GM21717 (cell line): Measurements from ENCODE around the gene SLAMF8.
A peak's percentile ranks its signal among the peaks of the same experiment; 100 is the strongest.

ENCODE experiments used
- ATAC-seq: cut with Tn5 transposase; IDR thresholded peaks from one replicate; pipeline ENCODE4 v1.9.1; 2021; ENCODE audit warnings: mild to moderate bottlenecking, moderate library complexity; ENCODE audit not compliant: unreplicated experiment

SLAMF8 gene

DNA sequence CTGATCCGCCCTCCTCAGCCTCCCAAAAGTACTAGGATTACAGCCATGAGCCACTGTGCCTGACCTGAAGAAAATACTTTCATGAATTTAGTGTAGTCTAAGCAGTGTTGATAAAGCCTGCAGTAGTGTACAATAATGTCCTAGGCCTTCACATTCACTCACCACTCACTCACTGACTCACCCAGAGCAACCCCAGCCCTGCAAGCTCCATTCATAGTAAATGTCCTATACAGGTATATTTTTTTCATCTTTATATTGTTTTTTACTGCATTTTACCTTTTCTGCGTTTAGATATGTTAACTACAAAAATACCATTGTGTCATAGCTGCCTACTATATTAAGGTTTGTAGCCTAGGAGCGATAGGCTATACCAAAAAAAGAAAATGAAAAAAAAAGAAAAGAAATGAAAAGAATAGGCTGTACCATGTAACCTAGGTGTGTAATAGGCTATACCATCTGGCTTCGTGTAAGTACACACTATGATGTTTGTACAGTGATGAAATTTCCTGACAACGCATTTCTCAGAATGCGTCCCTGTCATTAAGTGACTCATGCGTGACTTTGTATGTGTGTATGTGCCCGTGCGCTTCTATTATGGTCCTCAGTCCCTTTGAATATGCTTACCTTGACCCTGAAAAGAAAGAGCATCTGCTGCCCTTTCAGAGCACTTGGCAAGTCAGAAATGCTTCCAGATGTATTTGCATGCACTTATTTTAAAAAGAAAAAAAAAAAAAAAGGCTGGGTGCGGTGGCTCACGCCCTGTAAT is 9.2 kb upstream of the SLAMF8 start:
- ATAC-seq: no peak

DNA sequence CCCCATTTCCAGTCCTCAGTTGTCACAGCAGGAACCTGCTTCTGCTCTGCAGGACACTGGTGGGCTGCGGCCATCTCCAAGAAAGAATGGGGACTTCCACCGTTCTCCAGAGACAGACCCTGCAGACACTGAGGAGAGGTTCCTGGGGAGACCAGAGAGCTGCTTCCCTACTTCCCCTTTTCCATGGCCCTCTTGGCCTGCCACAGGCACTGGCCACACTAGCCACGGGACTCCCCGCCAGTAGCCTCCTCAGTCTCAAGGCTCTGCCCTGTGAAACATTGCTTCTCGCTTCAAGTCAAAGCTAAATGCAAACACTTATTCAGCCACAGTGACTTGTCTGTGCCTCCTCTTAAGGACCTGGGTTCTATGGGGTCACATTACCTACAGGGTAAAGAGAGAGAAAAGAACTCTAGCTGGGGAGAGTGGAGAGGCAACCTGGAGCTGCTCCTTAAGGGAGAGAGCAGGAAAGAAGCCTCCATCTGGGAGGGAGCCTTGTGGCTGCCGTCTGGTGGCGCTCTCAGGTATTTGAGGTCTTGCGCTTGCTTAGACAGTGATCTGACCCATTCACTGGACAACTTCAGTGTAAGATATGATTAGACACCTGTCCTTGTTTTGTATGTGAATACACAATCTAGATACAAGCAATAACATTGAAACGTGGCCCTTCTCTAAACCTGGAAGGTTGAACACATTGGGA is 5.4 kb upstream of the SLAMF8 start:
- ATAC-seq: no peak

DNA sequence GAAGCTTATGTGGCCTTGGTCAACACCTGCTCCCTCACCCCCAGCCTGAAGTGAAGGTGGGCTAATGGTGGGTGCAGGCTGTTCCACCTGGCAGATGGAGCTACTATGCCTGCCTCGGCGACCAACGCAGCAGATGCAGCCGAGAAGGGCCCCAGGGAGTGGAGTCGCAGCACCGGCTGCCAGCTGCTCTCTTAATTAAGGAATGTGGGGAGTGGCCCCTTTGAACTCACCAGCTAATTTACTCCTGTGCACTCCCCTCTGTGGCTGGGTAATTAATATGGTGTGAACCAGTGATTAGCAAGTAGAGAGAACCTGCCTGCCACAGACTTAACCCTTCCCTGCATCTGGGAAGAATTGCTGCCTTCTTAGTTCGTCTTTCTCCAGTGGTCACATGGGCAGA is 3.3 kb upstream of the SLAMF8 start:
- ATAC-seq: no peak

DNA sequence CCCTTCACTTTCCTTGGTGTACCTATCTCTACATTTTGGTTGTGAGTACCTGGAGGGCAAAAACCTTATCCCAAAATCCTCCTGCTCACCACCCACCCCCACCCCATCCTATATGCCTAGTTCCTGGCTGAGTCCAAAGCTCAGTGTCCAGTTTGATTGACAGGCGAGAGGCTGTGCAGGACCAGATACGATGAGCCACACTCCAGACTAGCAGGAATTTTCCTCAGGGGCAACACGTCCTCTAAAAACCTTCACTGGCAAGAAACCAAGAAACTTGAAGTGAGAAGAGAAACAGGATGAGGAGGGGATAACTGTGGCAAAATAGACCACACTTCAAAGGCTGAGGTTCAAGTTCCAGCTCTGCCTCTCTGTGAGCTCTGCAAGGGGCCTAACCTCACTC is 1.1 kb upstream of the SLAMF8 start:
- ATAC-seq: no peak

DNA sequence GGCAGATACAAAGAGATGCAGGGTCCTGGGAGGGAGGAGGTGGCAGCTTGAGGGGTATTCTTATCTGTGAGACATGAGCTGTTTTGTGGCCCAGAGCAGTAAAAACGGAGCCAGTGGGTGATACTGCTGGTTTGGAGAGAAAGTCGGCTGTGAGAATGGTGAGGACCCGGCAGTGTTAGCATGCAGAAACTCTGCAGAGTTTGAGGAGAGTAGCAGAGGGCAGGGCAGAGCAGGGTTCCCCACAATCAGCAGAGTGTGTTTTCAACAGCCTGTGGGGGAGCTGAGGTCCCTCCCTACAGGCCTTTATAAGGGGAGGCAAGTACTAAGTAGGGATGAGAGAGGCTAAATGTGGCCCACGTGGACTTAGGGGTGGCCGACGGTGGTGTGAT is 423 bp downstream of the SLAMF8 start:
- ATAC-seq: no peak

DNA sequence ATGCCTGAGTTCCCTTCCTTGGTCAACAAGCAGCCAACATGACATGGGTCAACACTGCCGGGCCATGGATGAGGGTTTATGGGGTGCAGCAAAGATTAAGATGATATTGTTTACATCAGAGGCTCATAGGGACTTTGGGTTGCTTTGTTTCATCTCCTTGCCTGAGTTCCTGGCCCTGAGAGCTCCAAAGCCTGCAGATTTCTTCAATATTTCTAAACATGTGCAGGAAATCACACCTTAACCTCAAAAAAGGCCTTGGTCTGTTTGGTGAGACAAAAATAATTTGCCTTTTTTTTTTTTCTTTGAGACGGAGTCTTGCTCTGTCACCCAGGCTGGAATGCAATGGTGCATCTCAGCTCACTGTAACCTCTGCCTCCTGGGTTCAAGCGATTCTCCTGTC is 876 bp downstream of the SLAMF8 start:
- no peak for ATAC-seq

DNA sequence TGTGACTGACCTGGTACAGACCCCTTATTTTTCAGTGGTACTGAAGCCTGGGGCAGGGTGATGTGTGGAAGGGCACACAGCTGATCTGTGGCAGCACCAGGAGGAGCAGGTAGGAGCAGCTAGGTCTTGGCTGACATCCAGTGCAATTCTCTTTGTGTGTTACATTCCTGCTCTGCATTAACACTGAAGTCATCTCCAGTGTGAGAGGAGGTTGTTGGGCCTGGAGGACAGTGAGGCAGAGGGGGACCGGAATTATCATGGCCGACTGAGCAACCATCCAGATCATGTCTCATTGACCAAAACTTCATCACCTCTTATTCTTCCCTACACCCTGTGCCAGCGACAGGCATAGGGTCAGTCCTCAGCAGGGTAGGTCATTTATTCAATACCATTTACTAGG is 1.5 kb downstream of the SLAMF8 start:
- no peak for ATAC-seq

DNA sequence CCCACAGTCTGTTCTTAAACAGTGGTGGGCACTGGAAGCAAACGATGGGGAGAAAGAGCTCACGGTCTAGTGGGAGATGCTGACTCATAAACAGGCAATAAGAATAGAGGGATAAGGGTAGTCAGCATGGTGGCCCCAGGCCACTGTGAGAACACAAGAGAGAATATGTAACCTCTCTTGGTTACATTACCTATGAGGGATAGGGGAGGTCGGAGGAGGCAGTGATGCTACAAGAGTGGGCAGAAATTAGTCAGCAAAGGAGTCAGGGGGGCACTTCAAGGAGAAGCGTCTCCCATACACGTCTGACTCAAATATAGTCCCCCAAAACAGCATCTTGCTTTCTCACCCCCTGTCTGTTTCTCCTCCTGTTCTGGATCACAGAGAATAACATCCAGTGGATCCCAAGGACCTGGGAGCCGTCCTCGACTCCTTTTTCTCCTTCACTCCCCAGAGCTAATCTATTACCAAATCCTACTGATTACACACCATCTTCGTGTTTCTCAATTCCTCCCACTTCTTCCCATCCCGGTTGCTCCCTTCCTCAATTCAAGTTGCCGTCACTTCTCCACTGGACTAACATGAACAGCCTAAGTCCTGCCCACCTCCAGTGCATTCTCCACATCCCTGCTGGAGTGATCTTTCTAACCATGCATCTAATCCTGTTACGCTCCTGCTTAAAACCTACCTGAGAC is 2.1 kb downstream of the SLAMF8 start:
- ATAC-seq: no peak

DNA sequence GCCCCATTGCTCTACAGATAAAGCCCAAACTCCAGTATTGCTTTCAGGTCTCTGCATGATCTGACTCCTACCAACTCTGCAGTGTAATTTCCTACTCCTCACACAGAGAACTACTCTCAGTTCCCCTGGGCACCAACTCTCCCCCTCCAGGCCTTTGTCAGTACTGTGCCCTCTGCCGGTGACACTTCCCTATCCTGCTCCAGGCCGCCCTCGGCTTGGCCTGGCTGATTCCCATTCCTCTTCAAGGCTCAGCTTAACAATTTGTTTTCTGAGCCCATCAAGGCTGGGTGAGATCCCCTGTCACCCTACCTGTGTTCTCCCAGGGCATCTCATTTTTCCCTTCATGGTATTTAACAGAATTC is 2.6 kb downstream of the SLAMF8 start:
- peak; percentile 83 for ATAC-seq

DNA sequence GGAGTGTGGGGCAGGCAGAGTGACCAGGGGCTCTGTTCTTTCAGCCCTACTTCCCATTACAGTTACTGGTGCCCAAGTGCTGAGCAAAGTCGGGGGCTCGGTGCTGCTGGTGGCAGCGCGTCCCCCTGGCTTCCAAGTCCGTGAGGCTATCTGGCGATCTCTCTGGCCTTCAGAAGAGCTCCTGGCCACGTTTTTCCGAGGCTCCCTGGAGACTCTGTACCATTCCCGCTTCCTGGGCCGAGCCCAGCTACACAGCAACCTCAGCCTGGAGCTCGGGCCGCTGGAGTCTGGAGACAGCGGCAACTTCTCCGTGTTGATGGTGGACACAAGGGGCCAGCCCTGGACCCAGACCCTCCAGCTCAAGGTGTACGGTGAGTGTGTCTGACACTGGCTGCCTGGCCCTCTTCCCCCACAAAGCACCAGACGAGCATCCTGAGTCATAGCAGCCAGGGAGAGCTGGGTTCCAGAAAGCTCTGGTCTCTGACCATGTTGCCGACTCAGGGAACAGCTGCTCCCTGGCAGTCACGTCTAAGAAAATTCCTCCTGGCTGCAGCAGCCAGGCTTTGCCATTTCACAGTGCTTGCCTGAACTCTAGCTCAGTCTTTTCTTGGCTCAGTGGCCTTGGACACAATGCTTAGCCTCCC is 3.3 kb downstream of the SLAMF8 start:
- no peak for ATAC-seq

DNA sequence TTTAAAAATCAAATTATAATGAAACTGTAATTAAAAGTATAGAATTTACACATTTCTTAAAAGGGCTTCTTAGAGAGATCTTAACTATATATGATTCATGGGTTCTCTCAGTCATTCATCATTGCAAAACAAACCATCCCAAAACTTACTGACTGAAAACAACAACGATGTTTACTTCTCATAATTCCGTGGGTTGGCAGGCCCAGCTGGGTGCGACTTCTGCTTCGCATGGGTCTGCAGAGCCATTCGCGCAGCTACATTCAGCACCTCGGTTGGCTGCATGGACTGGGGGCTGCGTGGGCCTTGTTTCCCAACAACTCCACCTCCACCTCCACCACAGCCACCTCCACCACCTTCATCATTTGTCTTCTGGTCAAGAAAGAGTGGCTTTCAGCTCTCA is 4.0 kb downstream of the SLAMF8 start:
- no peak for ATAC-seq

DNA sequence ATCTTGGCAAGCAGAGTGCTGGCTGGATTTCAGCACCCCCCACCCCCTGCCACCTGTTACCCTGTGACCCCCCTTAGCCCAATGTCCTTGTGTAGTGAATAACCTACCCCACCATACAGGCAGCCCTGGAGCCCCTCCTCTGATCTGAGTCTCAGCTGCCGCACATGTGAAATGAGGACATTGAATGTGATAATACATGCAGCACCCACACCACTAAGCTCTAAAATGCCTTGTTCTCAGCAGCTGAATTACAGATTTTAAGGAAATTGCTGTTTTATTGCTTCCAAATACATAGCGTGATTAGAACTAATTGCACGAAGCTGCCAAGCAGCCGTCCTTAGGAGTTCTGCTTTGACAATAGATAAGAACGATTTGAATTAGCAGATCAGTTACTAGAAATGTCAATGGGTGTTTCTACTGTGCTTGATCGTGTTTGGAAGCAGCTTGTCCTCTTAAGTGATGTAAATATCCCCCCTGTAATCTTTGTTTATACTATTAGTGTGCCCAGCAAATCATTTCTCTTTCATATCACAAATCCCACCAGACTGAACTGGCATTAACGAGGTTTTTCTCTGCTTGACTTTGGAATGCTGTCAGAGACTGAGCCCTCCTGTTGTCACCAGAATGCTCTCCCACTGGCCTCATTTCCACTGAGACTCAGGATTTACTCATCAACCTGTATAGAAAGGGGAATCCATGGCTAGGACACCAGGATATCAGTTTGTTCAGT is 4.9 kb downstream of the SLAMF8 start:
- ATAC-seq: no peak

DNA sequence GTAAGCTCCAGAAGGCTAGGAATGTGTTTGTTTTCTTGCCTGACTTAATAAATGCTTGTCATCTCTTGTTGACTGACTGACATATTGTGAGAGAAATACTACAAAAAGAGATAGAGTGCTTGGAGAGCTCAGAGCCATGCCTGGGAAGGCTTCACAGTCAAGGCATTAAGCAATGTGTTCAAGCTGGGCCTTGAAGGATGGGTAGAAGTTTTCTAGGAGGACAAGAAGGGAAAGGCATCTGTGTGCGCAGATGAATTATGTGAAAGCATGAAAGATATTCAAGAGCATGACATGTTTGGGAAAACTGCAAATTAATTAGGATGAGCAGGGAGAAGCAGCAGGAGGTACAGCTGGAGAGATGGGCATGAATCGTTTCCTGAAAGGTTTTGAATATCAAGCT is 5.6 kb downstream of the SLAMF8 start:
- no peak for ATAC-seq

DNA sequence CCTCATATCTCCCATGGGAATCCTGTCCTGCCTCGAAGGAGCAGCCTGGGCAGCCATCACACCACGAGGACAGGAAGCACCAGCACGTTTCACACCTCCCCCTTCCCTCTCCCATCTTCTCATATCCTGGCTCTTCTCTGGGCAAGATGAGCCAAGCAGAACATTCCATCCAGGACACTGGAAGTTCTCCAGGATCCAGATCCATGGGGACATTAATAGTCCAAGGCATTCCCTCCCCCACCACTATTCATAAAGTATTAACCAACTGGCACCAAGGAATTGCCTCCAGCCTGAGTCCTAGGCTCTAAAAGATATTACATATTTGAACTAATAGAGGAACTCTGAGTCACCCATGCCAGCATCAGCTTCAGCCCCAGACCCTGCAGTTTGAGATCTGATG is 8.7 kb downstream of the SLAMF8 start:
- ATAC-seq: no peak

DNA sequence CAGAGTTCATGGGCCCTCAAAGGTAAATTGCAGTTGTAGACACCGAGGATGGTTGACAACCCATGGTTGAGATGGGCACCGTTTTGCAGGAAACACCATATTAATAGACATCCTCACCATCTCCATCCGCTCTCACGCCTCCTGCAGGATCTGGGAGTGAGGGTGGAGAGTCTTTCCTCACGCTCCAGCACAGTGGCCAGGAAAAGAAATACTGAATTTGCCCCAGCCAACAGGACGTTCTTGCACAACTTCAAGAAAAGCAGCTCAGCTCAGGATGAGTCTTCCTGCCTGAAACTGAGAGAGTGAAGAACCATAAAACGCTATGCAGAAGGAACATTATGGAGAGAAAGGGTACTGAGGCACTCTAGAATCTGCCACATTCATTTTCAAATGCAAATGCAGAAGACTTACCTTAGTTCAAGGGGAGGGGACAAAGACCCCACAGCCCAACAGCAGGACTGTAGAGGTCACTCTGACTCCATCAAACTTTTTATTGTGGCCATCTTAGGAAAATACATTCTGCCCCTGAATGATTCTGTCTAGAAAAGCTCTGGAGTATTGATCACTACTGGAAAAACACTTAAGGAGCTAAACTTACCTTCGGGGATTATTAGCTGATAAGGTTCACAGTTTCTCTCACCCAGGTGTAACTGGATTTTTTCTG is 9.3 kb downstream of the SLAMF8 start:
- ATAC-seq: no peak

DNA sequence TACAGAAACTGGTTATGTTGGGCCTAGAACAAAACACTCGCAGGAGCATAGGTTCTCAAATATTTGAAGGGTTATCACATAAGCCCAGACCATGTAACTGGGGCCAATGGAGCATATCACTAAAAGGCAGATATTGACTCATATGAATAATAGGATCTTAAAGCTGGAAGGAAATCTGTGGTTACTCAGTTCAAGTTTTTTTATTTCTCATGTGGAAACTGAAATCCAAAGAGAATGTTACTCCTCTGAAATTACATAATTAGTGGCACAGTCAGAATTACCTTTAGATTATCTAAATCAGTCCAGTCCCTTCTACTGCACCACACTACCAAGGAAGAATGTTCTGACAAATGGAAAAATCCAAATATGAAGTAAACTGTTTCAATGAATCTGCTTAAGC is 12.0 kb downstream of the SLAMF8 start:
- peak; percentile 65 for ATAC-seq

DNA sequence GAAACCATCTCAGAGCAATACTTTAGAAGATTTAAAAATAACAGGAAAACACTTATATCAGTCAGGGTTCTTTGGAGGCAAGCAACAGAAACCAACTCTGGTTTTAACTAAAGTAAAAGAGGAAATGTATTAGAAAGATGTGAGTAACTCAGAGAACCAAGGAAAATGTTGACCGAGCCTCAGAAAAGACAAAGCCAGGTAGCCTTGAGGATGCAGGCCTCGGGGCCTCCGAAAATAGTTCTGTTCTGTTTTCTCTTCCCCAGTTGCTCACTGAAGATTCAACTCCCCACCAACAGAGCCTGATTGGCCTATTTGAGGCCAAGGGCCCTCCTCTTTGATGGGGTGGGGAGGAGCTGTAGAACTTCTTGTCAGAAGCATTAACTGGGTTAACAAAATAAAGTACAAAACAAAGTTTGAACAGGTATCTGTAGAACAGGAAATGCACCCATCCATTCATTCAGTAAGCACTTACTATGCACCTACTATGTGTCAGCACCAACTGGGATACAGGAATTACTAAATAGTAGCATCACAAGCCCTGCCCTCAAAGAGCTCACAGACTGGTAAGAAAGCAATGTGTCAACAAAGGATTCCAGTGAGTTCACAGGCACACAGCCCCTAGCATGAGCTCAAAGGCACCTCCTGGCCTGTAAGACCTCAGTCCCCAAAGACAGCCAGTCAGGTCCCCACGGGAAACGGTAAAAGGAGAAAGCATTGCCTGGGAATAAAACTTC is 12.6 kb downstream of the SLAMF8 start:
- ATAC-seq: peak; percentile 60

DNA sequence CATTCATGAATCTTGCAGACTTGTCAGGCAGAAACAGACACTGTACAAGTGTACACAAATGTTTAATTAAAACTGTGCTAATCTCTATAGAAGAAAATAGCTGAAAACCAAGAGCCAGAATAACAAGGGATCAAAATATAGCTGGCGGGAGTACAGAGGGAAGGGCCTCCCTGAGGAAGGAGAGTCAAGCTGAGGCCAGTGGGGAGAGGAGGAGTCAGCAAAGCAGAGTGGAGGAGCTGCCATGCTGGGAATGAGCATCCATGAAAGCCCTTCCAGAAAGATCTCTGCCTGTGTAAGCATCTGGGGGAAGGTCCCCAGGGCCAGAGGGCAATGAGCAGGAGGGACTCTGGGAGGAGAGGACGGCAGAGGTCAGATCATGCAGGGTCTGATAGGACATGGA is 15.1 kb downstream of the SLAMF8 start:
- ATAC-seq: no peak

DNA sequence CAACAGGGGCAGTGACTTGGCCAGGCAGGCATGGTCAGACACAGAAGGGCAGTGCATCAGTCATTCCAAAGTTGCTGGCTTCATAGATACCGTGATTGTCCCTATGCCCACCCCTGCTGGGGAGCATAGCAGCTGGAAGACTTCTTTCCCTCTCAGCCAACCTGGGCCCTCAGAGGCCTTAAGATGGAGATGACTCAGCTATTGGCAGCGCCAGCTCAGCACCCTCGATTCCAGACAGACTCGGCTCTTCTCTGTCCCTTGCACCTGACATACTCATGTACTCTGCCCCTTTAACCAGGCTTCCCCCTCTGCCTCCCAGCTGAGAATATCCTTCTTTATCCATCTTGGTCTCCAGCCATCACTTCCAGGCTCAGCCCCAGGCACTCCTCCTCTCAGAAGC is 16.8 kb downstream of the SLAMF8 start:
- ATAC-seq: no peak
